Glutamatergic neuron (in vitro differentiated cells): ENCODE data around the gene LCMT1. TPM values are rescaled to one million over a fixed set of nuclear protein-coding genes. Genes with fewer than 3 reads are reported as not detected.
"Not testable (repeated sequence)": the region's sequence is repeated elsewhere in the genome, so short reads cannot be mapped to it uniquely, and the experiment has no call there.

Experiments used
- DNase-seq: peaks from one replicate; pipeline ENCODE4 v3.0.0; 2022
- H3K27ac Mint-ChIP-seq: one replicate; pipeline ENCODE4 v1.8.0; 2020; ENCODE audit warnings: mild to moderate bottlenecking, mixed read lengths, inconsistent platforms; ENCODE audit not compliant: unreplicated experiment
- H3K27me3 Mint-ChIP-seq: one replicate; pipeline ENCODE4 v1.8.0; 2020; ENCODE audit warnings: mild to moderate bottlenecking, moderate library complexity, mixed read lengths, inconsistent platforms; ENCODE audit not compliant: unreplicated experiment
- H3K36me3 Mint-ChIP-seq: one replicate; pipeline ENCODE4 v1.8.0; 2020; ENCODE audit warnings: mild to moderate bottlenecking, mixed read lengths, inconsistent platforms; ENCODE audit not compliant: unreplicated experiment
- H3K4me1 Mint-ChIP-seq: one replicate; pipeline ENCODE4 v1.8.0; 2020; ENCODE audit warnings: mild to moderate bottlenecking, low read depth, mixed read lengths, inconsistent platforms; ENCODE audit not compliant: unreplicated experiment
- H3K4me3 Mint-ChIP-seq: one replicate; pipeline ENCODE4 v1.8.0; 2020; ENCODE audit warnings: mild to moderate bottlenecking, mixed read lengths, inconsistent platforms; ENCODE audit not compliant: unreplicated experiment
- H3K9me3 Mint-ChIP-seq: one replicate; pipeline ENCODE4 v1.8.0; 2020; ENCODE audit warnings: mild to moderate bottlenecking, moderate library complexity, mixed read lengths, inconsistent platforms; ENCODE audit not compliant: unreplicated experiment
- CTCF ChIP-seq: fragments of 200-600 bp; sonication (generic); IDR thresholded peaks from one replicate; pipeline ENCODE4 v1.5.0; 2021; ENCODE audit not compliant: partially characterized antibody, unreplicated experiment
- total RNA-seq: library from RNA; stranded (reverse); fragmentation: NEBNext Ultra II Directional; extraction: Animal tissue kit (Norgen Biotek cat#: 25700); gene quantifications from one replicate; pipeline ENCODE4 v1.2.1, GENCODE V29; 2021; ENCODE audit not compliant: unreplicated experiment

Gene LCMT1
- total RNA-seq, 1 donor from 2014 or later = 67.6 TPM

GRCh38 chr16:25177831-25178688 lies 66.5 kb downstream of the LCMT1 start:
- Mint-ChIP-seq H3K36me3 (no peaks in the 10 kb centered on the region), H3K4me1 (no peaks in the 10 kb centered on the region), H3K27me3 (no peaks in the 10 kb centered on the region), H3K9me3 (no peaks in the 10 kb centered on the region), H3K27ac (no peak overlapping the region), H3K4me3 (no peak overlapping the region)
- no peak for TF ChIP-seq CTCF
- DNase-seq = peak; percentile 13

- DNase-seq, H3K27me3 Mint-ChIP-seq, H3K27ac Mint-ChIP-seq, H3K9me3 Mint-ChIP-seq, H3K36me3 Mint-ChIP-seq, H3K4me3 Mint-ChIP-seq, H3K4me1 Mint-ChIP-seq: not testable (repeated sequence)
Observed at GRCh38 chr16:25181236-25181635, 69.7 kb downstream of the LCMT1 start.

DNA sequence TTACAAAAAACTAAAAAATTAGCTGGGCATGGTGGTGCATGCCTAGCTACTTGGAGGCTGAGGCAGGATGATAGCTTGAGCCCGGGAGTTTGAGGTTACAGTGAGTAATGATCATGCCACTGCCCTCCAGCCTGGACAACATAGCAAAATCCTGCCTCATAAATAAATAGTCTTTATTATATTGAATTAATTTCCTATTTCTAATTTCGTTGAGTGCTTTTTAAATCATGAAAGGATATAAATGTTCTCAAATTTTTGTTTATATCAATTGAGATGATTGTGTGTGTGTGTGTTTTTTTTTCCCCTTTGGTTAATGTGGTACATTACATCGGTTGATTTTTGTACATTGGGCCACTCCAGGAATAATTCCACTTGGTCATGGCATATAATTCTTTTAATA lies 73.2 kb downstream of the LCMT1 start:
- H3K9me3 Mint-ChIP-seq = no peaks in the 10 kb centered on the region
- no peaks in the 10 kb centered on the region for H3K4me1 Mint-ChIP-seq
- H3K27ac Mint-ChIP-seq = no peak overlapping the region
- H3K4me3 Mint-ChIP-seq = no peak overlapping the region
- H3K27me3 Mint-ChIP-seq = no peaks in the 10 kb centered on the region
- no peak for DNase-seq
- H3K36me3 Mint-ChIP-seq = no peaks in the 10 kb centered on the region
- TF ChIP-seq CTCF = no peak

DNA sequence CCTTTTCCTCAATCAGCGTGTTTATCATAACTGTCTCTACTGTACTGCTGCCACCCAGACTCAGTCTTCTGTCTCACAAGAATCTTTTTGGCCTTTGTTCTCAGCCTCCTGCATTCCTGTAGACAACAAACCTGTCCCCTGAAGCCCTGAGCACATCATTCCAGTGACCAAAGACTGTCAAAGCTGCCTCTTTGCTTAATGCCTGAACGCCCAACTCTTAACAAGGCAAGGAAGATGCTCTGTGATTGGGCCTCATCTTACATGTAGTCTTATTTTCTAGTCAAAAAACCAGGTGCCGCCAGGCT lies 75.9 kb downstream of the LCMT1 start:
- H3K9me3 Mint-ChIP-seq = no peaks in the 10 kb centered on the region
- no peak overlapping the region for H3K4me3 Mint-ChIP-seq
- no peaks in the 10 kb centered on the region for H3K4me1 Mint-ChIP-seq
- no peak overlapping the region for H3K27ac Mint-ChIP-seq
- no peak for TF ChIP-seq CTCF
- no peaks in the 10 kb centered on the region for H3K36me3 Mint-ChIP-seq
- no peak for DNase-seq
- no peaks in the 10 kb centered on the region for H3K27me3 Mint-ChIP-seq

- Mint-ChIP-seq H3K27me3 (no peaks in the 10 kb centered on the region), H3K4me1 (no peaks in the 10 kb centered on the region), H3K27ac (no peak overlapping the region), H3K9me3 (no peaks in the 10 kb centered on the region), H3K4me3 (no peak overlapping the region), H3K36me3 (no peaks in the 10 kb centered on the region)
- TF ChIP-seq CTCF = no peak
- DNase-seq = no peak
Observed at GRCh38 chr16:25189305-25189704, 77.8 kb downstream of the LCMT1 start.
